ENCODE results near the gene C20orf141. TPM values are rescaled to one million over a fixed set of nuclear protein-coding genes. Genes with fewer than 3 reads are reported as not detected.
"Not testable (repeated sequence)": the region's sequence is repeated elsewhere in the genome, so short reads cannot be mapped to it uniquely, and the experiment has no call there.

Gene C20orf141
- total RNA-seq, 1 donor from 2014 or later: not detected

GRCh38 chr20:2805689-2806350, 9.0 kb upstream of the C20orf141 start:
- no peak overlapping the region for H3K4me3 ChIP-seq (ENCODE audit: low read depth, low read length)
- peak; percentile 26 for DNase-seq (ENCODE audit: low read depth)
- TF ChIP-seq CTCF (conservative IDR thresholded peaks at IDR 0.05; ENCODE audit: low read depth, low read length): no peak

GRCh38 chr20:2806351-2806701, 8.5 kb upstream of the C20orf141 start:
- no peak for DNase-seq (ENCODE audit: low read depth)
- no peak overlapping the region for H3K4me3 ChIP-seq (ENCODE audit: low read depth, low read length)
- TF ChIP-seq CTCF (conservative IDR thresholded peaks at IDR 0.05; ENCODE audit: low read depth, low read length): no peak

- H3K4me3 ChIP-seq (ENCODE audit: low read depth, low read length): no peak overlapping the region
- no peak for TF ChIP-seq CTCF (conservative IDR thresholded peaks at IDR 0.05; ENCODE audit: low read depth, low read length)
- no peak for DNase-seq (ENCODE audit: low read depth)
These were observed 7.8 kb upstream of the C20orf141 start for GRCh38 chr20:2807019-2807418.

DNA sequence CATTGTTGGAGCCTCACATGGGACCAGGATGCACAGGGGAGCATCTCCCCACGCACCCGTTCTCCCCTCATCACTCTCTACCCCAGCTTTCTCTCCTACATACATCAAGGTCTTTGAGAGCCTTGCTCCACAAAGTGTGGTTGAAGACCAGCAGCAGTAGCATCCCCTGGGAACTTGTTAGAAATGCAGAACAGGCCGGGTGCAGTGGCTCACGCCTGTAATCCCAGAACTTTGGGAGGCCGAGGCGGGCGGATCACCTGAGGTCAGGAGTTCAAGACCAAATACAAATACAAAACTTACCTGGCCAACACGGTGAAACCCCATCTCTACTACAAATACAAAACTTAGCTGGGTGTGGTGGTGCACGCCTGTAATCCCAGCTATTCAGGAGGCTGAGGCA, 6.9 kb upstream of the C20orf141 start:
- not testable (repeated sequence) for DNase-seq (ENCODE audit: low read depth); H3K4me3 ChIP-seq (ENCODE audit: low read depth, low read length)

DNA sequence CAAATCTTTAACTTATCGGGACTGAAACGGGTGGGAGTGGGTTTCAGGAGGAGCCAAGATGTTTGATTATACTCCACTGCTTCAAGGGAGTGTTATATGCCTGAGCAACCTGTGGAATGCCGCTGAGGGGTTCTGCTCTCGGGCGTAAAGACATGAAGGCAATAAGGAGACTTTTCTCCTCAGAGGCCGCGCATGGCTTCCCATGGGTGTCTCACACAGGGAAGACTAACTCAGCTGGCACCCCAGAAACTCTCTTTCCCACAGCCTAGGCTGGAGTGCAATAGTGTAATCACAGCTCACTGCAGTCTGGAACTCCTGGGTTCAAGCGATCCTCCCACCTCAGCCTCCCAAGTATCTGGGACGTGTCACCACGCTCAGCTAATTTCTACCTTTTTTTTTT, 5.1 kb upstream of the C20orf141 start:
- DNase-seq (ENCODE audit: low read depth): peak; percentile 56
- H3K4me3 ChIP-seq (ENCODE audit: low read depth, low read length): no peak overlapping the region
- TF ChIP-seq CTCF (conservative IDR thresholded peaks at IDR 0.05; ENCODE audit: low read depth, low read length): no peak

DNA sequence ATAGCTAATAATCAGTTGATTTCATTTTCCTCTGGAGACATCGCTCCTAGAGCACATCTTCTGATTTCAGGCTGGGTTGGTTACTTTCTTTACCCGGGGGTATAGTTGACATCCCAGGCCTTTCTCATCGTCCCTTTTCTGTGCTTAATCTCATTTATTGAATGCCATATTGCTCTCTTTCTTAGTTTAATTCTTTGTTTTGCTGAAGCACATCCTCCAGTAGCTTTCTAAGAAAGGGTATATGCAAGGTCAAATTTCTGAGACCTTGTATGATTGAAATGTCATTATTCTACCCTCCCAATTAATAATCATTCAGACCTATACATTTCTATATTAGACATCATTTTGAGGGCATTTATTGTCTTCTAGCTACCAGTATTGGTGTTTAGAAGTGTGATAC, 2.6 kb upstream of the C20orf141 start:
- no peak for TF ChIP-seq CTCF (conservative IDR thresholded peaks at IDR 0.05; ENCODE audit: low read depth, low read length)

GRCh38 chr20:2814076-2814475, 711 bp upstream of the C20orf141 start:
- no peak for TF ChIP-seq CTCF (conservative IDR thresholded peaks at IDR 0.05; ENCODE audit: low read depth, low read length)
- H3K4me3 ChIP-seq (ENCODE audit: low read depth, low read length): no peak overlapping the region
- DNase-seq (ENCODE audit: low read depth): no peak

More for the DNA sequence above, 2.6 kb upstream of the C20orf141 start:
- no peak overlapping the region for H3K4me3 ChIP-seq (ENCODE audit: low read depth, low read length)
- no peak for DNase-seq (ENCODE audit: low read depth)
